ENCODE measurements around the gene THADA.

Gene THADA

DNA sequence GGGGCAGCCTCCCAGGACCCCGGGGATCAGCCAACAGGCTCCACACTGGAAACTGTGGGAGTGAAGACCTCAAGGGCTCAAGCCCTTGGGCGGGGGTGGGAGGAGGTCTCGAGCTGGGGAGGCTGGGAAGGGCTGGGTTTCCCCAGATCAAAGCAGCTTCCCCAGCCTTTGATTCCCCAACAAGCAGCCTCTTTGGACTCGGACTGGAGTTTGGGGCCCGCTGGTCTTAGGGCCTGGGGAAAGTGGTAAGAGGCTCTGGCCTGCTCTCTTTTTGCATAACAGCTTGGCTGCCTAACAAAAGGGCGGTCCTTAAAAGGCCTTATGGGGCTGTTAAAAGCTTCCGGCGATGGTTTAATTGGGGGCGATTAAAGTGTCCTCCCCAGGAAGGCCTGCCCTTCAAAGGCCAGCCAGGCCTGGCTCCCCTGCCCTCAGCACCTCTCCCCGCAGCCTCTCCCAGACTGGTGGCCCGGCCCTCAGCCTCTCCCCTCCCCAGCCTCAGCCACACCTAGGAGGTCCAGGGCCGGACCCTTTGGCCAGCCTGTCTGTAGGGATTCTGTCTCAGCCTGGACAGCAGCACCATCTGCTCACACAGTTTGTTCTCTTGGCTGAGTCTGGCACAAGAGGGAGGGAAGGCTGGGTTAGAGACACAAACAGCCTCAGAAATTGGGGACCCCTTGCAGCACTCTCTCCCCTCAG lies 409.0 kb downstream of the THADA start:
- H3K4me3 ChIP-seq (ENCODE audit: control insufficient read depth in 1 of 7, extremely low read depth in 1 of 7, insufficient read depth in 4 of 7, low read depth in 2 of 7, low read length in 6 of 7): no peak overlapping the region
- no peaks in the 10 kb centered on the region for H3K36me3 ChIP-seq (ENCODE audit: control insufficient read depth in 4 of 4, insufficient read depth in 4 of 4, low read length in 3 of 4)
- no peaks in the 10 kb centered on the region for H3K9me3 ChIP-seq (ENCODE audit: control extremely low read depth in 1 of 5, control insufficient read depth in 4 of 5, insufficient read depth in 2 of 5, low read depth in 1 of 5, low read length in 4 of 5)
- ChIA-PET CTCF (interaction anchor here (1.3 to 1.9 kb wide), 3 partner anchors 11 to 34 kb away, joined by 4 to 5 read pairs (median 4); no protein-coding TSS in a partner anchor), POLR2A (no interaction called here)
- 95% methylated on average over 9 of the region's 12 CpGs for WGBS (ENCODE audit: insufficient coverage)
- H3K4me1 ChIP-seq (ENCODE audit: control extremely low read depth in 1 of 4, control insufficient read depth in 4 of 4, insufficient read depth in 4 of 4, low read length in 3 of 4): peaks cover 0 to 19% (median 2%) of the 10 kb centered on the region in 4 experiments
- H3K27me3 ChIP-seq (replicated peaks in 2 of 5; ENCODE audit: control insufficient read depth in 4 of 5, insufficient read depth in 5 of 5, low read length in 4 of 5): no peaks in the 10 kb centered on the region
- DNase-seq: no peak
- H3K27ac ChIP-seq (ENCODE audit: insufficient read depth in 1 of 2, low read depth in 1 of 2, low read length in 2 of 2, poor library complexity in 1 of 2, severe bottlenecking in 2 of 2): no peak overlapping the region

DNA sequence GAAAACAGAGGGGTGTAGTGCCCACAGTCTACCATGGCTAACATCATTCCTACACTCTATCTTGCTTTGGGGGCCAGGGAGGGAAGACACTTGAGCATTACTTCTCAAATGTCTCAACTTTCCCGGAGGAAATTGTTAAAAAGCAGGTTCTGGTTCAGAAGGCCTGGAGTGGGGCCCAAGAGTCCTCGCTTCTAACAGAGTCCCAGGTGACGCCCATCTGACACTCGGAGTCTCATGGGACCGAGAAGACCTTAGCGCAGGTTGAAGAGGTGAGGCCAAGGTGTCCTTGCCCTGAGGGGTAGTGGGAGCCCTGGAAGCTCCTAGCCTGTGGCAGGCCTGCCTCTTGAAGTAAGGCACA lies 409.5 kb downstream of the THADA start:
- Histone ChIP-seq H3K4me3 (ENCODE audit: control insufficient read depth in 1 of 7, extremely low read depth in 1 of 7, insufficient read depth in 4 of 7, low read depth in 2 of 7, low read length in 6 of 7) (no peak overlapping the region), H3K9me3 (ENCODE audit: control extremely low read depth in 1 of 5, control insufficient read depth in 4 of 5, insufficient read depth in 2 of 5, low read depth in 1 of 5, low read length in 4 of 5) (no peaks in the 10 kb centered on the region), H3K36me3 (ENCODE audit: control insufficient read depth in 4 of 4, insufficient read depth in 4 of 4, low read length in 3 of 4) (no peaks in the 10 kb centered on the region), H3K27me3 (replicated peaks in 2 of 5; ENCODE audit: control insufficient read depth in 4 of 5, insufficient read depth in 5 of 5, low read length in 4 of 5) (no peaks in the 10 kb centered on the region), H3K4me1 (ENCODE audit: control extremely low read depth in 1 of 4, control insufficient read depth in 4 of 4, insufficient read depth in 4 of 4, low read length in 3 of 4) (peaks cover 0 to 14% (median under 1%) of the 10 kb centered on the region in 4 experiments), H3K27ac (ENCODE audit: insufficient read depth in 1 of 2, low read depth in 1 of 2, low read length in 2 of 2, poor library complexity in 1 of 2, severe bottlenecking in 2 of 2) (no peak overlapping the region)
- DNase-seq: no peak
- ChIA-PET CTCF (interaction anchor here (0.6 to 1.6 kb wide), 3 partner anchors 11 to 43 kb away, joined by 4 read pairs; no protein-coding TSS in a partner anchor), POLR2A (no interaction called here)
- WGBS (ENCODE audit: insufficient coverage): 100% methylated on average over 6 of the region's 6 CpGs

- no peak for DNase-seq
- Histone ChIP-seq H3K27me3 (replicated peaks in 2 of 5; ENCODE audit: control insufficient read depth in 4 of 5, insufficient read depth in 5 of 5, low read length in 4 of 5) (no peaks in the 10 kb centered on the region), H3K4me3 (ENCODE audit: control insufficient read depth in 1 of 7, extremely low read depth in 1 of 7, insufficient read depth in 4 of 7, low read depth in 2 of 7, low read length in 6 of 7) (no peak overlapping the region), H3K9me3 (ENCODE audit: control extremely low read depth in 1 of 5, control insufficient read depth in 4 of 5, insufficient read depth in 2 of 5, low read depth in 1 of 5, low read length in 4 of 5) (no peaks in the 10 kb centered on the region), H3K4me1 (ENCODE audit: control extremely low read depth in 1 of 4, control insufficient read depth in 4 of 4, insufficient read depth in 4 of 4, low read length in 3 of 4) (peaks cover 0 to 10% (median 0%) of the 10 kb centered on the region in 4 experiments), H3K36me3 (ENCODE audit: control insufficient read depth in 4 of 4, insufficient read depth in 4 of 4, low read length in 3 of 4) (no peaks in the 10 kb centered on the region), H3K27ac (ENCODE audit: insufficient read depth in 1 of 2, low read depth in 1 of 2, low read length in 2 of 2, poor library complexity in 1 of 2, severe bottlenecking in 2 of 2) (no peak overlapping the region)
- POLR2A ChIA-PET: no interaction called here
- CTCF ChIA-PET: interaction anchor here (1.6 kb wide), 1 partner anchor 10 kb away, joined by 4 read pairs; no protein-coding TSS in a partner anchor
- WGBS (ENCODE audit: insufficient coverage): 100% methylated on average over 3 of the region's 4 CpGs
These were observed 410.7 kb downstream of the THADA start for GRCh38 chr2:43185146-43185545.

DNA sequence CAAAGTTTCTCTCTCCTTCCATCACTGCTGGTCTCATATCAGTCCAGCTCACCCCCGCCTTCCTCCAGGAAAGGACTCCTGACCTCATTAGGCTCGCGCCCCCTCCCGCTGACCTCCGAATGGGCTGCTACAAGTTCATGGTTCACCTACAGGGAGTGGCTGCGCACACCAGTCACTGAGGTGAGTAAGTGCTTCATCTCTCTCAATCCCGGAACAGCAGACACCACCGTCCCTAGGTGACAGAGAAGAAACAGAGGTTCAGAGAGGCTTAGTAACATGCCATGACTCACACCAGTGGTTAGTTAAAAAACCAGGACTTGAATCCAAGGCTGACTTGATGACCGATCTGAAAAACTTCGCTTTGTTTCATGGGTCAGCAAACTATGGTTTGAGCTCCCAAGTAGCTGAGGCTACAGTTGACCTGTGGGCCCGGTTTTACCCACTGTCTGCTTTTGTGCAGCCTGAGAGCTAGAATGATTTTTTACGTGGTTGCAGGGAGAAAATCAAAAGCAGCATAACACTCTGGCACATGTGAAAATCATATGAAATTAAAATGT lies 411.4 kb downstream of the THADA start:
- Histone ChIP-seq H3K36me3 (ENCODE audit: control insufficient read depth in 4 of 4, insufficient read depth in 4 of 4, low read length in 3 of 4) (no peaks in the 10 kb centered on the region), H3K9me3 (ENCODE audit: control extremely low read depth in 1 of 5, control insufficient read depth in 4 of 5, insufficient read depth in 2 of 5, low read depth in 1 of 5, low read length in 4 of 5) (no peaks in the 10 kb centered on the region), H3K4me3 (ENCODE audit: control insufficient read depth in 1 of 7, extremely low read depth in 1 of 7, insufficient read depth in 4 of 7, low read depth in 2 of 7, low read length in 6 of 7) (no peak overlapping the region), H3K27ac (ENCODE audit: insufficient read depth in 1 of 2, low read depth in 1 of 2, low read length in 2 of 2, poor library complexity in 1 of 2, severe bottlenecking in 2 of 2) (no peak overlapping the region), H3K4me1 (ENCODE audit: control extremely low read depth in 1 of 4, control insufficient read depth in 4 of 4, insufficient read depth in 4 of 4, low read length in 3 of 4) (peaks cover 0 to 16% (median 4%) of the 10 kb centered on the region in 4 experiments), H3K27me3 (replicated peaks in 2 of 5; ENCODE audit: control insufficient read depth in 4 of 5, insufficient read depth in 5 of 5, low read length in 4 of 5) (no peaks in the 10 kb centered on the region)
- no peak for DNase-seq
- CTCF ChIA-PET: no interaction called here
- POLR2A ChIA-PET: no interaction called here
- 87% methylated on average over 10 of the region's 12 CpGs for WGBS (ENCODE audit: insufficient coverage)

DNA sequence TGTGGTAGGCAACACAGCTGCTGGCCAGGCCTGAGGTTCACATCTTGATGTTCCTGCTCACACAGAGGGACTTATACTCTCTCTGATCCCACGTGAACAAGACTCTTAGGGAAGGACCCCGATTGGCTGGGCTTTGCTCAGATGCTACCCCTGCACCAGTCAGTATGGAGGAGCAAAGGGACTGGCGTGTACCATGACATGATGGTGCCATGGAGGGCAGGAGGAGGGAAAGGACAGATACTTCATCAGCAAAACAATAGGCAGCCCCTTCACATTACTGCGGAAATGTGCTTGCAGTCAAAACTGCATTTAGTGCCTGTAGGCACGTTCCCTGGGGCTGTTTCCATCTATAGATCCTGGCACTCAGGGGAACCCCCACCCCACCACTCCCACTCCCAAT lies 412.1 kb downstream of the THADA start:
- no peaks in the 10 kb centered on the region for H3K36me3 ChIP-seq (ENCODE audit: control insufficient read depth in 4 of 4, insufficient read depth in 4 of 4, low read length in 3 of 4)
- no peak for DNase-seq
- H3K4me1 ChIP-seq (ENCODE audit: control extremely low read depth in 1 of 4, control insufficient read depth in 4 of 4, insufficient read depth in 4 of 4, low read length in 3 of 4): peaks cover 0 to 23% (median 11%) of the 10 kb centered on the region in 4 experiments
- H3K27me3 ChIP-seq (replicated peaks in 2 of 5; ENCODE audit: control insufficient read depth in 4 of 5, insufficient read depth in 5 of 5, low read length in 4 of 5): no peaks in the 10 kb centered on the region
- no peaks in the 10 kb centered on the region for H3K9me3 ChIP-seq (ENCODE audit: control extremely low read depth in 1 of 5, control insufficient read depth in 4 of 5, insufficient read depth in 2 of 5, low read depth in 1 of 5, low read length in 4 of 5)
- CTCF ChIA-PET: interaction anchor here (1.1 kb wide), 1 partner anchor 11 kb away, joined by 3 read pairs; no protein-coding TSS in a partner anchor
- POLR2A ChIA-PET: no interaction called here
- 96% methylated on average over 4 of the region's 5 CpGs for WGBS (ENCODE audit: insufficient coverage)
- no peak overlapping the region for H3K27ac ChIP-seq (ENCODE audit: insufficient read depth in 1 of 2, low read depth in 1 of 2, low read length in 2 of 2, poor library complexity in 1 of 2, severe bottlenecking in 2 of 2)
- no peak overlapping the region for H3K4me3 ChIP-seq (ENCODE audit: control insufficient read depth in 1 of 7, extremely low read depth in 1 of 7, insufficient read depth in 4 of 7, low read depth in 2 of 7, low read length in 6 of 7)

DNA sequence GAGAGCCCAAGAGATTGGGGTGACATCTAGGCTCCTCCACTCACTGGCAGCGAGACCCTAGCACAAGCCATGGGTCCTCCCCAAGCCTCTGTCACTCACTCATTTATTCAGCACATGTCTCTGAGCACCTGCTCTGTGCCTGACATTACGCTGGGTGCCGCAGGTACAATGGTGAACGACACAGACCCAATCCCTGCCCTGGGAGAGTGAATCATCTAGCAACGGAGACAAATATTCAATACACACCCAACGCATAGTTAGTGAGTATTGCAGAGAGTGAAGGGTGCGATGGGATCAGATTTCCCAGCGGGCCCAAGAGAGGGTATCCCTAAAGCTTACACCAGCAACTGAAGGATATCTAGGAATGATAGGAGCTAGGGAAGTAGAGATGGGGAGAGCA lies 414.9 kb downstream of the THADA start:
- Histone ChIP-seq H3K9me3 (ENCODE audit: control extremely low read depth in 1 of 5, control insufficient read depth in 4 of 5, insufficient read depth in 2 of 5, low read depth in 1 of 5, low read length in 4 of 5) (peaks cover 0 to 9% (median 6%) of the 10 kb centered on the region in 5 experiments), H3K36me3 (ENCODE audit: control insufficient read depth in 4 of 4, insufficient read depth in 4 of 4, low read length in 3 of 4) (no peaks in the 10 kb centered on the region), H3K27ac (ENCODE audit: insufficient read depth in 1 of 2, low read depth in 1 of 2, low read length in 2 of 2, poor library complexity in 1 of 2, severe bottlenecking in 2 of 2) (no peak overlapping the region), H3K4me1 (ENCODE audit: control extremely low read depth in 1 of 4, control insufficient read depth in 4 of 4, insufficient read depth in 4 of 4, low read length in 3 of 4) (peaks cover 0 to 28% (median 23%) of the 10 kb centered on the region in 4 experiments), H3K27me3 (replicated peaks in 2 of 5; ENCODE audit: control insufficient read depth in 4 of 5, insufficient read depth in 5 of 5, low read length in 4 of 5) (no peaks in the 10 kb centered on the region), H3K4me3 (ENCODE audit: control insufficient read depth in 1 of 7, extremely low read depth in 1 of 7, insufficient read depth in 4 of 7, low read depth in 2 of 7, low read length in 6 of 7) (no peak overlapping the region)
- no peak for DNase-seq
- ChIA-PET CTCF (interaction anchor here (0.7 to 5.1 kb wide), 7 partner anchors 9 to 207 kb away, joined by 3 to 30 read pairs (median 6); no protein-coding TSS in a partner anchor), POLR2A (interaction anchor here (0.6 kb wide), 1 partner anchor 12 kb away, joined by 3 read pairs; no protein-coding TSS in a partner anchor)
- 100% methylated on average over 5 of the region's 8 CpGs for WGBS (ENCODE audit: insufficient coverage)

Data from common myeloid progenitor, CD34-positive (primary cell).